GM12891 (cell line): Measurements from ENCODE around the gene NDUFA8. TPM values are rescaled to one million over a fixed set of nuclear protein-coding genes. Genes with fewer than 3 reads are reported as not detected.

Experiments used
- DNase-seq: peaks from one replicate; pipeline ENCODE4 v3.0.0; 2011; ENCODE audit warnings: low spot score; ENCODE audit not compliant: insufficient read length
- FAIRE-seq: peaks from 2 replicates; lab custom pipeline; 2011; peaks lifted over from hg19 to GRCh38; lab: Jason Lieb, UNC
- PAX5 ChIP-seq: IDR thresholded peaks from 2 replicates; pipeline ENCODE4 v1.6.1; 2011; ENCODE audit warnings: low read length, moderate library complexity, mild to moderate bottlenecking; ENCODE audit not compliant: insufficient read depth, severe bottlenecking
- POLR2A ChIP-seq: IDR thresholded peaks from 2 replicates; pipeline ENCODE4 v1.6.1; 2011; ENCODE audit warnings: low read depth, low read length, control low read depth
- POLR2AphosphoS5 ChIP-seq: IDR thresholded peaks from 2 replicates; pipeline ENCODE4 v1.6.1; 2011; ENCODE audit warnings: low read depth, low read length, control low read depth
- POU2F2 ChIP-seq: IDR thresholded peaks from 2 replicates; pipeline ENCODE4 v1.6.1; 2011; ENCODE audit warnings: low read depth, mild to moderate bottlenecking, control low read depth, low read length, moderate library complexity
- SPI1 ChIP-seq: IDR thresholded peaks from 2 replicates; pipeline ENCODE4 v1.6.1; 2011; ENCODE audit warnings: low read depth, low read length, control low read depth
- TAF1 ChIP-seq: IDR thresholded peaks from 2 replicates; pipeline ENCODE4 v1.6.1; 2011; ENCODE audit warnings: low read depth, low read length, control low read depth
- polyA plus RNA-seq: library from polyadenylated mRNA; unstranded; fragments of >200 nt; gene quantifications from one replicate; pipeline ENCODE4 v1.2.1, GENCODE V29; 2012; ENCODE audit warnings: low read depth, missing spikeins, inconsistent platforms; ENCODE audit not compliant: missing spikeins

Gene NDUFA8
- polyA plus RNA-seq: 89.3 TPM

DNA sequence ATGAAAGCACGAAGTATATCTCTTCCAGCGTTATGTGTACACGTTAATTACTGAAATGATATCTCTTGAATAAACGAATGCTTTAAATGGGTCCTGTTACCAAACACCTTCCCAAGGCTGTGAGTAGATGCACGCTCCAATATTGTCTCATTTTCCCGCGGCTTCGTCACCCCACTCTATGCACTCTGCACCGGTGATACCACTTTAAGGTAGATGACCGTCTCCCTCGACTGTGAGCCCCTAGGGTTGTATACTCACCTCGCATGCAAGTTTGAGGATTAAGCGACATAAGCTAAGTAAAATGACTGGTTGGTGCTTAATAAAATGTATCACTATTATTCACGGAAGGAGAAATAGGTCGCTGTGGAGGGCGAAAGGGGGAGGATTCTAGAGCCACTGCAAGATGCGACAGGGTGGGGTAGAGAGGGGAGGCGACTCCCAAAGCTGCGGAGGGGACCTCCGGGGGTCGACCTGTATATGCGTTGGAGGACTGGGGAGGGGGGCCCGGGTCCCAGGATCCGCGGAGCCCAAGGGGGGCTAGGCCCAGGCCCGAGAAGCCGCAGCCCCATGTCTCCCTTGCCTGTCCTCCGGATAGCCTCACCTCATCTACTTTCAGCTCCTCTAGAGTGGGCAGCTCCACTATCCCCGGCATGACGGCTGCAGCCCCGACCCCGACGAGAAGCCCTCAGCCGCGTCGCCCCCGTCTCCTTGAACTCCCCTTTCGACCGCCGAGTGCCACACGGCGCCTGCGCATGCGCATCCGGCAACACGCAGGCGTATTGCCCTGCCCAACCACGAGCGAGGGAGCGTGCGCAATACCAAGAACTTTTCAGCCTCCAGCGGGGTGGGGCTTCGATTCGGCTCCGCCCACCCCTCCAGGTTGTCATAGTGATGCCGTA is at the start of gene NDUFA8, which contains the start of gene MORN5:
TSS of gene NDUFA8 (minus strand) at position 754 of the 899 bp plus-strand sequence. CDS start at position 652, 102 bp downstream.
TSS of gene MORN5 (plus strand) at position 883 of the 899 bp plus-strand sequence. CDS start 65 bp downstream, outside the sequence.
- no peak for TF ChIP-seq TAF1
- TF ChIP-seq PAX5: no peak
- TF ChIP-seq POLR2A: peak; percentile 66; the same call in 1 of the 2 replicates
- TF ChIP-seq POLR2AphosphoS5: peak; percentile 69; the same call in 1 of the 2 replicates
- TF ChIP-seq POU2F2: no peak
- no peak for TF ChIP-seq SPI1
- FAIRE-seq (peak; percentile 99), DNase-seq (peak; percentile 96)

DNA sequence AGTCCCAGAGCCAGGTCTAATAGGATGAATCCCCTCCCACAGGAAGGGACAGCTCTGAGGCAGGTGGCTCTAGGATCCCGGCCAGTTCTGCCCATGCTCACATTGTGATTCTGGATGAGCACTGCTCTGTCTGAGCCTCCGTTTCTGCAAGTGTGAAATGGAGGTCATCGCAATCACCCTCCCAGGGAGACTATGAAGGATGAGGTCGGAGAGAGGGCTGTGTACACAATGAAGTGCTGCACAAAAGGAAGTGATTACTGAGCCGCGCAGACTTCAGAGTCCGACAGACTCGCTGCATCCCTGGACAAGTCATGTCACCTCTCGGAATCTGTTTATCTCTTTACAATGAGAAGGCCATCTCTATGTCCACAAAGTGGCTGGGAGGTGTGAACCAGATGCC is 47.5 kb upstream of the NDUFA8 start:
- DNase-seq (no peak), FAIRE-seq (no peak)
- TF ChIP-seq POU2F2 (no peak), POLR2AphosphoS5 (no peak), PAX5 (no peak), TAF1 (no peak), SPI1 (no peak), POLR2A (no peak)

DNA sequence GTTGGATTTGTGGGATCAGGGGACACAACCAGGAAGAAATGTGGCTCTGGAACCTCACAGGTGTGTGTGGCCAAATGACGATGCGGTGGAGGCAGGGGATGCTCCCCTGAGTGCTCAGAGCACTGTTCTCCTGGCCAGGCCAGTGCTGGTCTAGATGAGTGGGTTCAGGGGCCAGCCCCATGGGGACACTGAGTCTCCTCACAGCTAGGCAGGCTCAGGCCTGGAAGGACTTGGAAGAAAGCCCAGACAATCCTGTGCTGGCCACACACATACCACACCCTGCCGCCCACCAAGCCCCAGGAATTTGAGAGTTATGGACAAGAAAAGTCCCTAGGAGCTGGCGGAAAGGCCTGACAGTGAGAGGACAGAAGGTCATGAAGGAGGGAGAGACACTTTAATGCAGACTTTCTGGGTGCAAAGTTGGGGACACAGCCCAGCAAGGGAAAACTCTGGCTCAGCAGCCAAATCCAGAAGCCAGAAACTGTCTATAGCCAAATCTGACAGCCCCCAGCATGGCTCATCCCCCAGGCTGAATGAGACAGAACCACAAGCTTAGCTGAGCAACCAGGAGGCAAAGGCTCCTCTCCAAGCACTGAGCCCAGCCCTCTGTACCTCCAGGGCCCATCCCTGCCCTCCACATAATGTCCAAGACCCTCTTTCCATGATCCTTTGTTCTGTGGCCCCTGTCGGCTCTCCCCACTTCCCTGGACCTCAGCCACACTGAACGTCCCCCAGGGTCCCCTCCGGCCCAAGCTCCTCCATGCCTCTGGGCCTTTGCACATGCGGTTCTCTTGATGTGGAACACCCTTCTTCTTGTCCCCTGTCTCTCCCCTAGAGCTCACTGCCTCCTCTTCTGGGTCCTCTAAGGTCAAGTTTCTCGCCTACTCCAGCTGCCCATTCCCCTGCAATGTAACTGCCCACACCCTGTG is 46.8 kb upstream of the NDUFA8 start:
- no peak for DNase-seq
- no peak for TF ChIP-seq SPI1
- no peak for TF ChIP-seq POLR2A
- no peak for TF ChIP-seq POU2F2
- TF ChIP-seq TAF1: no peak
- no peak for TF ChIP-seq PAX5
- no peak for TF ChIP-seq POLR2AphosphoS5
- FAIRE-seq: no peak

DNA sequence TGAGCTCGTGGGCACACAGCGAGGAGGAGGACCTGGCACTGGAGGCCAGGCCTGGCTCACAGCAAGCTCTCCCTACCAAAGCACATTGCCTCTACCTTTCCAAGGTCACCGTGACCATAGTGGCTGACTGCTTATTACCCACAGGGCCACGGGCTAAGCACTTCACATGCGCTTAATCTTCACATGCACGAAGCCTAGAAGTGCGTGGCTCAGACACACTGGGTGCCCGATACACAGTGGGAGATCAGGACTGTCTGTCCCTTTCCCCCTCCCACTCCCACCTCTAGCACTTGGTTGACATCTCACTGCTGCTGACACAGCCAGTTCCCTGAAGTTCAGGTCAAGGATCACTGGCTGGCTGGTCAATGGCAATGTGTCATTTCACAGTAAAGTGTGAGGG is 45.6 kb upstream of the NDUFA8 start:
- no peak for FAIRE-seq

DNA sequence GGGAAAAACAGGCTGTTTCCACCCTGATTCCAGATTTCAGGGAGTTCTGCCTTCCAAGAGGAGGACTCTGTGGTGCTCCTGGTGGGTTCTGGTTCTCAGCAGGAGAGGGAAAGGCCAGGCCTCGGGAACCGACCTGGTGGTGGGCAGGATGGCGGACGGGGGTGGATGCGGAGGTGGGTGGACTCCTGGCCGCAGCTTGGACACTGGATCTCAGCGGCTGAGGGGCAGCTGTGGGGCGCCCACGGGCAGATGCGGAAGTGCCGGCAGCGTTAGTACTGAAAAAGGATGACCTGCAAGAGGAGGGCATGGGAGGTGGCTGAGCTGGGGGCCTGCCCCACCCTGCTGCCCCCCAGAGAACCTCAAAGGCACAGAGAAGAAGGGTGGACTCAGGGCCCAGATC is 44.9 kb upstream of the NDUFA8 start:
- FAIRE-seq: no peak
- TF ChIP-seq POLR2A (no peak), SPI1 (no peak), POU2F2 (no peak), TAF1 (no peak), PAX5 (no peak), POLR2AphosphoS5 (no peak)

More for the DNA sequence above, 45.6 kb upstream of the NDUFA8 start:
- no peak for TF ChIP-seq TAF1
- no peak for TF ChIP-seq PAX5
- TF ChIP-seq POLR2A: no peak
- no peak for TF ChIP-seq POU2F2
- no peak for TF ChIP-seq POLR2AphosphoS5
- TF ChIP-seq SPI1: no peak
- no peak for DNase-seq

DNA sequence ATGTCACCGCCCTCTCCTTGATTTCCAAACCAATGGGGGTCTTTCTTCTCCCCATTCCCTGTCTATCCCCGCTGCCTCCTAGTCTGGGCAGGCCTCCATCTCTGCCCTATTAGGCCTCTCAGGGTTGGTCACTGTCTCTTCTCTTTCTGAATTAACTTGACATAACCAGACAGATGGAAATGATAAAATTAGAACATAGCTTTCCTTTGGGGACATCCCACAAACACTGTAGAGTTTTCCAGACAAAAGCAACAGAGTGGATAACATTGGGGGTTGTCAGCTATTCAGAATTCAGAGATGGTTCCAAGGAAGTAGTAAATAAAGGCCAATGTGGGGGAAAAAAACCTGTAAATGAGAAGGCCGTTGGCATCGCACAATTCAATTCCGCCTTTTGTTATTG is 44.5 kb upstream of the NDUFA8 start:
- DNase-seq (no peak), FAIRE-seq (no peak)
- TF ChIP-seq TAF1: no peak
- TF ChIP-seq PAX5: no peak
- TF ChIP-seq POLR2A: no peak
- TF ChIP-seq POU2F2: no peak
- no peak for TF ChIP-seq POLR2AphosphoS5
- no peak for TF ChIP-seq SPI1

More for the DNA sequence above, 44.9 kb upstream of the NDUFA8 start:
- no peak for DNase-seq

DNA sequence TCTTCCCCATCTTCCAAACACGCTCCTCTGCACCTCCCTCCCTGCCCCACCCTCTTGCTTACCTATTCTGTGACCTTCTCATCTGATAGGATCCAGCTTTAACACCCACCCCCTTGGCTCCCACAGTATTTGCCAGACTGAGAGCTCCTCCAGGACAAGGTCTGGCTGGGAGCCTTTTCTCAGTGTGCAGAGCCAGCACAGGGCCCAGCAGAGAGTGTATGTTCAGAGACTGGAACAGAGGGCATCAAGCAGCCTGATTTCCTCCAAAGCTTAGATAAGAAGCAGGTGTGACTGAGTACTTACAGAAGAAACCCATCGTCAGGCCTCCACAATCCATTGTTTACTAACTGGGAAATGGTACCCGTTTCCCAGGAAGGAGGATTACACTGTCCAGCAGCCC is 42.5 kb upstream of the NDUFA8 start:
- TF ChIP-seq PAX5 (no peak), POU2F2 (no peak), POLR2A (no peak), SPI1 (no peak), POLR2AphosphoS5 (no peak), TAF1 (no peak)
- no peak for FAIRE-seq
- no peak for DNase-seq

DNA sequence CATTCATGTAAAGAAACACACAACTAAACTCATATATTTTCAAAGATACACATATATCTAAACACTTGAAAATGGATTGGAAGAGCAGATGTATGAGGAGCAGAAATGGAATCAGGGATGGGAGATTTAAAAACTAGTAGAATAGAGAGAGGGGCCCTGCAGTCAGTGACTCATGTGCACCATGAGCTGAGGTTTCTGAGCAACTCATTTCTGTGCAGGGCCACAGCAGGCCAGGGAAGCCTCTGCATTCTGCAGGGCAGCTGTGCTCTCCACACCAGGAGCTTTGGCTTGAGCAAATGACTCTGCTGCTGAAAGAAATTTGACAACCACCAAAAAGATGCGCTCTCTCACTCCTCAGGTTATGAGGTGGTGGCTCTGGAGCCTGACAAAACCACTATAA is 42.1 kb upstream of the NDUFA8 start:
- no peak for FAIRE-seq
- TF ChIP-seq SPI1: no peak
- TF ChIP-seq POLR2A: no peak
- no peak for TF ChIP-seq POU2F2
- no peak for TF ChIP-seq TAF1
- TF ChIP-seq PAX5: no peak
- no peak for TF ChIP-seq POLR2AphosphoS5
- DNase-seq: no peak

DNA sequence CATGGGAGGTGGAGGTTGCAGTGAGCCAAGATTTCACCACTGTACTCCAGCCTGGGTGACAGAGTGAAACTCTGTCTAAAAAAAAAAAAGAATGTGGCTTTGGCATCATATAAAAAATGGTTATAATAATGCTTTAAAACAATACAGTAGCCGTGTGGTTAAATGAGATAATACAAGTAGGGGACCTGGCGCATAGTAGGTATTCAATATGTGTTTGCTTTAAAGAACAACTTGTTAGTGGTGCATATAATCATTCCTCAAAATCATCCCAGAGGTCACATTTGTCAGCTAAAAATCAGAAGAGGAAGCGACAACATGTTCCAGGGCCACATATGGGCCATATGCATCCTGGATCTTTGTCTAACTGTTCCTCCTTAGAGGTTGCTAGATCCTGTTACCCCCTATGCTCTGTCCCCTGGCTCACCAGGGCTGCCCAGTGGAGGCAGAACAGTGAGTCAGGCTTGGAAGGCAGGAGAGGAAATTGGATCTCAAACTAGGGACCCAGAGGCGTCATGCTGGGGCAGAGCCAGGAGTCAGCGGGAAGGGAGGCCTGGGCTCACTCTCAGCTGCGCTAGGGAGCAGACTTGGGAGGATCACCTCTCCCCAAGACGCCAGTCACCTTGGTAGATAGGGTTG is 41.5 kb upstream of the NDUFA8 start:
- no peak for DNase-seq
- no peak for FAIRE-seq
- no peak for TF ChIP-seq PAX5
- TF ChIP-seq SPI1: no peak
- no peak for TF ChIP-seq POU2F2
- TF ChIP-seq POLR2AphosphoS5: no peak
- TF ChIP-seq POLR2A: no peak
- no peak for TF ChIP-seq TAF1
